ENCODE results near the gene STAT1.

- TF ChIP-seq CTCF (conservative IDR thresholded peaks at IDR 0.05; ENCODE audit: low read length) (no peak), EZH2phosphoT487 (IDR thresholded peaks at IDR 0.05; ENCODE audit: borderline replicate concordance) (no peak)
These were observed 37.2 kb upstream of the STAT1 start for GRCh38 chr2:191051177-191051576.

Measured in Loucy (cell line).